ENCODE measurements around the gene GFI1B. TPM values are rescaled to one million over a fixed set of nuclear protein-coding genes. Genes with fewer than 3 reads are reported as not detected.

The GFI1B gene
- not detected for total RNA-seq

DNA sequence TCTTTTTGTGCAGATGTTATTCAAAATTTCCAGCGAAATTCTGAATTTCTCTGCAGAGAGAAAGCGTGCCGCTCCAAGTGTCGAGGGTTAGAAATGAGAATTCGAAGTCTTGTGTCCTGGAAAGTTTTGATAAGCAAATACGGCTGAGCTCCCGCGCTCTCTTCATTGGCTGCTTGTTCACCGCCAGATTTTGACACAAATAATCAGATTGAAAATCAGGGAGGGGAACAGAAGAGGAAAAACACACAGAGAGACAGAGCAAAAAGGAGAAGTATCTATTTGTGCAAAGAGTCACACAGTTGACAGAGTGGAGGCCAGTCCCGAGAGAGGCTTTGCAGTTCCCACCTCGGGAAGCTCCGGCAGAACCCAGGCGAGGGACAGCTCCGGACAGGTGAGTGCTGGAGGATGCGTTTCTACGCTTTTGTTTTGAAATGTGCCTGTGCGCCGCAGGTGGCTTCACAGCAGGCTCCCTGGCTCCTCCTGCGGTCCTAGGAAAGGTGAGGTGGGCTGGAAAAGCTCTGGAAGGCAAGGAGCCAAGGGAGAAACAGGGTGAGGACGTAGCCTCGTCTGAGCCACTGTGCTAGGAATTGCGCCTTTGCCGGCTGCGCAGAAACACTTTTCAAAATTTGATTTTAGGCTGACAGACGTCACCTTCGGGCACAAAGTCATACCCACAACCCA is at the start of gene GFI1B:
TSS of gene GFI1B (plus strand) at position 244 of the 681 bp plus-strand sequence. CDS start 7,985 bp downstream, outside the sequence.
- 26 to 37% methylated on average over 26 of the region's 26 CpGs for WGBS, 2 donors
- no peaks in the 10 kb centered on the region for H3K9me3 ChIP-seq
- ATAC-seq (no peak), DNase-seq (no peak)
- no peaks in the 10 kb centered on the region for H3K36me3 ChIP-seq (replicated peaks in 1 of 2; ENCODE audit: insufficient read depth in 1 of 2, low read depth in 2 of 2)
- H3K4me1 ChIP-seq, result peaks cover 5% of the 10 kb centered on the region
- intact Hi-C loops (cut with DNase I), result no loop called here
- H3K27me3 ChIP-seq, result no peaks in the 10 kb centered on the region
- H3K4me3 ChIP-seq, result no peak within 1 kb of the TSS
- TF ChIP-seq POLR2A (IDR thresholded peaks at IDR 0.05), result no peak
- TF ChIP-seq CTCF (IDR thresholded peaks at IDR 0.05), result no peak
- no peak within 1 kb of the TSS for H3K27ac ChIP-seq

GRCh38 chr9:132931178-132931735 is 47.2 kb upstream of the GFI1B start:
- intact Hi-C loops (cut with DNase I), result no loop called here
- Histone ChIP-seq H3K9me3 (no peaks in the 10 kb centered on the region), H3K4me3 (no peak overlapping the region), H3K36me3 (replicated peaks in 1 of 2; ENCODE audit: insufficient read depth in 1 of 2, low read depth in 2 of 2) (peaks cover 0 to 8% of the 10 kb centered on the region in 2 donors), H3K4me1 (no peaks in the 10 kb centered on the region), H3K27me3 (no peaks in the 10 kb centered on the region), H3K27ac (no peak overlapping the region)
- DNase-seq (no peak), ATAC-seq (no peak)
- TF ChIP-seq POLR2A (IDR thresholded peaks at IDR 0.05) (no peak), CTCF (IDR thresholded peaks at IDR 0.05) (no peak)
- 88 to 95% methylated on average over 9 of the region's 9 CpGs for WGBS, 2 donors

GRCh38 chr9:132935026-132935425 is 43.5 kb upstream of the GFI1B start:
- WGBS, 2 donors, result 82 to 92% methylated on average over 6 of the region's 6 CpGs

DNA sequence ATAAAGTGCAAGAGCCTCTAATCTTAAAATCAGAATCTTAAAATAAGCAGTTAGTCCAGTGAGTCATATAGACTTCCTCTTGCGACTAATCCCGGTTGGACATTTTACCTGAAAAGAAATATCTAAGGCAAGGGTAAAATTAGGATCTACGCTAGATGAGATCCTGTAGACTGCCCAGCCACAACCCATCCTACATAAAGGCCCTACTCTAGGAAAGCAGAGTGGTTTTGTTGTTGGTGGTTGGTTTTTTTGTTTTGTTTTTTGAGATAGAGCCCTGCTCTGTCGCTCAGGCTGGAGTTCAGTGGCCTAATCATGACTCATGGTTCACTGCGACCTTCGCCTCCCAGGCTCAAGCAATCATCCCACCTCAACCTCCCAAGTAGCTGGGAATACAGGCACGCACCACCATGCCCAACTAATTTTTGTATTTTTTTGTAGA is 41.0 kb upstream of the GFI1B start:
- intact Hi-C loops (cut with DNase I), result no loop called here
- Histone ChIP-seq H3K4me1 (peaks cover 22% of the 10 kb centered on the region), H3K4me3 (no peak overlapping the region), H3K9me3 (no peaks in the 10 kb centered on the region), H3K27me3 (no peaks in the 10 kb centered on the region), H3K27ac (no peak overlapping the region), H3K36me3 (replicated peaks in 1 of 2; ENCODE audit: insufficient read depth in 1 of 2, low read depth in 2 of 2) (no peaks in the 10 kb centered on the region)
- 93 to 94% methylated on average over 7 of the region's 7 CpGs for WGBS, 2 donors
- no peak for ATAC-seq
- no peak for DNase-seq
- no peak for TF ChIP-seq POLR2A (IDR thresholded peaks at IDR 0.05)
- TF ChIP-seq CTCF (IDR thresholded peaks at IDR 0.05), result no peak

More at GRCh38 chr9:132935026-132935425, 43.5 kb upstream of the GFI1B start:
- no peak for DNase-seq
- Histone ChIP-seq H3K36me3 (replicated peaks in 1 of 2; ENCODE audit: insufficient read depth in 1 of 2, low read depth in 2 of 2) (no peaks in the 10 kb centered on the region), H3K4me3 (no peak overlapping the region), H3K27ac (no peak overlapping the region), H3K9me3 (no peaks in the 10 kb centered on the region), H3K4me1 (peaks cover 12% of the 10 kb centered on the region), H3K27me3 (no peaks in the 10 kb centered on the region)
- intact Hi-C loops (cut with DNase I), result no loop called here
- ATAC-seq, result no peak
- TF ChIP-seq CTCF (IDR thresholded peaks at IDR 0.05), result no peak
- no peak for TF ChIP-seq POLR2A (IDR thresholded peaks at IDR 0.05)
